NCI-H1048 (cell line): ENCODE measurements around the gene SETBP1.

Experiments
- DNase-seq: peaks from one replicate; lab custom pipeline; 2025; lab: John Stamatoyannopoulos, UW

The SETBP1 gene

GRCh38 chr18:45037618-45038017 is 356.9 kb downstream of the SETBP1 start:
- DNase-seq: no peak

- no peak for DNase-seq
These were observed 358.7 kb downstream of the SETBP1 start for GRCh38 chr18:45039376-45039775.

- no peak for DNase-seq
These were observed 360.2 kb downstream of the SETBP1 start for GRCh38 chr18:45040879-45041278.

- DNase-seq: no peak
These were observed 364.1 kb downstream of the SETBP1 start for GRCh38 chr18:45044787-45045186.

- no peak for DNase-seq
These were observed 365.5 kb downstream of the SETBP1 start for GRCh38 chr18:45046228-45046627.

- DNase-seq: no peak
These were observed 366.3 kb downstream of the SETBP1 start for GRCh38 chr18:45046961-45047360.

GRCh38 chr18:45049578-45050319 is 369.1 kb downstream of the SETBP1 start:
- DNase-seq: no peak

GRCh38 chr18:45050712-45051601 is 370.3 kb downstream of the SETBP1 start:
- no peak for DNase-seq

GRCh38 chr18:45054636-45055035 is 373.9 kb downstream of the SETBP1 start:
- no peak for DNase-seq

GRCh38 chr18:45055811-45056210 is 375.1 kb downstream of the SETBP1 start:
- DNase-seq: no peak

GRCh38 chr18:45056926-45057325 is 376.2 kb downstream of the SETBP1 start:
- DNase-seq: no peak

- DNase-seq: no peak
These were observed 377.4 kb downstream of the SETBP1 start for GRCh38 chr18:45057955-45058600.

- DNase-seq: no peak
These were observed 379.0 kb downstream of the SETBP1 start for GRCh38 chr18:45059695-45060094.

GRCh38 chr18:45060102-45060501 is 379.4 kb downstream of the SETBP1 start:
- no peak for DNase-seq

- no peak for DNase-seq
These were observed 380.7 kb downstream of the SETBP1 start for GRCh38 chr18:45061359-45061758.

GRCh38 chr18:45063246-45064038 is 382.8 kb downstream of the SETBP1 start:
- DNase-seq: no peak

GRCh38 chr18:45066210-45066609 is 385.5 kb downstream of the SETBP1 start:
- no peak for DNase-seq

- DNase-seq: no peak
These were observed 386.2 kb downstream of the SETBP1 start for GRCh38 chr18:45066886-45067285.

- DNase-seq: no peak
These were observed 387.9 kb downstream of the SETBP1 start for GRCh38 chr18:45068400-45069094.

- no peak for DNase-seq
These were observed 388.9 kb downstream of the SETBP1 start for GRCh38 chr18:45069546-45069945.

GRCh38 chr18:45071956-45072355 is 391.3 kb downstream of the SETBP1 start:
- no peak for DNase-seq
